T-helper 1 cell treated with Interleukin-12 subunit alpha and Interleukin-12 subunit beta and Interleukin-4 antibody, amounts not matched to agents 30 ng/mL and 1 ng/mL, for 36 hours (primary cell): ENCODE results near the gene DNAJA3. TPM values are rescaled to one million over a fixed set of nuclear protein-coding genes. Genes with fewer than 3 reads are reported as not detected.

Experiments
- intact Hi-C: fragments of 100-400 bp; cut with micrococcal nuclease; formaldehyde crosslinking; loops from one replicate; pipeline ENCODE4 v1.15.1; 2024
- total RNA-seq: library from RNA; stranded (reverse); gene quantifications from 2 replicates; pipeline ENCODE4 v1.2.3, GENCODE V29; 2022

Gene DNAJA3
- total RNA-seq, 1 donor from 2014 or later = 59.8 TPM

DNA sequence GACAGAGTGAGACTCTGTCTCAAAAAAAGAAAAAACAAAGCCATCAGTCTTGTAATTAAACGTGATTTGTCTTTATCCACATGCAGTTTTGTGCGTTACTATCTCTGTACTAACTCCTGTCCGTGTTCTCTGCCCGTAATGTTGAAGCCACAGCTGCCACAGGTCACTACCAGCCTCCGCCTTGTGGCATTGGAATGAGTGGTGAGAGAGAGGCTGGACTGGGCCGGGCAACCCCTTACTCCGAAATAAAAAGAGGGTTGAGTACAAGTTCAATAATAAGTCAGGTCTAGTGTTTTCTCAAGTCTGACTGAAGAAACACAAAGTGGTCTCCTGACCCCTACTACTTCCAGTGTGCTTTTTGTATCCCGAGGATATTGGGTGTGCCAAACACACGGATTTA is 5.4 kb downstream of the DNAJA3 start:
- intact Hi-C loops = no loop called here

DNA sequence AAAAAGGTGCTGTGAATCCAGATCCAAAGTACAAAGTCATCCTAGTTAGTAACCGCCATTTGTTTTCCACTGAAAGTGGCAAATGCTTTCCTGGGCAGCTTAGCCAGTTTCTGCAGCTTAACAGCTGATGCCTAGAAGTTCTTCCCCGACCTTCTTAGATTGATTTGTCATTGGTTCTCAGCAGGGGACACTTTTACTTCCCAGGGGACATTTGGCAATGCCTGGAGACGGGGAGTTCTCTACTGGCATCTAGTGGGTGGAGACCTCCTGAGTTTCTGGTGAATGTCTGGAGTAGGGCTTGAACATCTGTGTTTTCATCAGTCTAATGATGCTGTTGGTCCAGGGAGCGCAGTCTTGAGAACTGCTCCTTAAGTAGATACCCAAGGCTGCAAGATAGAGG is 7.6 kb downstream of the DNAJA3 start:
- intact Hi-C loops = no loop called here

DNA sequence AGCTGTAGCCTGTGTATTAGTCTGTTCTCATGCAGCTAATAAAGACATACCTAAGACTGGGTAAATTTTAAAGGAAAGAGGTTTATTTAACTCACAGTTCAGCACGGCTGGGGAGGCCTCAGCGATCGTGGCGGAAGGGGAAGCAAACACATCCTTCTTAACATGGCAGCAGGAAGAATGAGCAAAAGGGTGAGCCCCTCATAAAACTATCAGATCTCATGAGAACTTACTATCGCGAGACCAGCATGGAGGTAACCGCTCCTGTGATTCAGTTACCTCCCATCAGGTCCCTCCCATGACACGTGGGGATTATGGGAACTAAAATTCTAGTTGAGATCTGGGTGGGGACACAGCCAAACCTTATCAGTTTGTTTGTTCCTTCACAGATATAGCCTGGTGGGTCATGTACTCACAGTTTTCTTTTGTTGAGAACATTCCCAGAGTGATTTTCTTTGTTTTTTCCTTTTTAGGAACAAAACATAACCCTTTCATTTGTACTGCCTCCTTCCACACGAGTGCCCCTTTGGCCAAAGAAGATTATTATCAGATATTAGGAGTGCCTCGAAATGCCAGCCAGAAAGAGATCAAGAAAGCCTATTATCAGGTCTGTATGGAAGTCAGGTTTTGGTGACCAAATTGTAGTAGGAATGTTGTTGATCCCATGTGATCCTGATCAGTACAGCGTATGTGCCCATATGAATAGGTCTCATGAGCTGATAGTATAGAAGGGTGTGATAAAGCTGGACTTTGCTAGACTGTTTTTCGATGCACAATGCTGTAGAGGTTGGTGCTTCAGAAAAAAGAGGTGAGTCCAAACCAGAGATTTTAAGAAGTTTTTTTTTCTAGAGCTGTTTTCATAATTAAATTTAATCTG is 8.5 kb downstream of the DNAJA3 start:
- intact Hi-C loops = no loop called here

DNA sequence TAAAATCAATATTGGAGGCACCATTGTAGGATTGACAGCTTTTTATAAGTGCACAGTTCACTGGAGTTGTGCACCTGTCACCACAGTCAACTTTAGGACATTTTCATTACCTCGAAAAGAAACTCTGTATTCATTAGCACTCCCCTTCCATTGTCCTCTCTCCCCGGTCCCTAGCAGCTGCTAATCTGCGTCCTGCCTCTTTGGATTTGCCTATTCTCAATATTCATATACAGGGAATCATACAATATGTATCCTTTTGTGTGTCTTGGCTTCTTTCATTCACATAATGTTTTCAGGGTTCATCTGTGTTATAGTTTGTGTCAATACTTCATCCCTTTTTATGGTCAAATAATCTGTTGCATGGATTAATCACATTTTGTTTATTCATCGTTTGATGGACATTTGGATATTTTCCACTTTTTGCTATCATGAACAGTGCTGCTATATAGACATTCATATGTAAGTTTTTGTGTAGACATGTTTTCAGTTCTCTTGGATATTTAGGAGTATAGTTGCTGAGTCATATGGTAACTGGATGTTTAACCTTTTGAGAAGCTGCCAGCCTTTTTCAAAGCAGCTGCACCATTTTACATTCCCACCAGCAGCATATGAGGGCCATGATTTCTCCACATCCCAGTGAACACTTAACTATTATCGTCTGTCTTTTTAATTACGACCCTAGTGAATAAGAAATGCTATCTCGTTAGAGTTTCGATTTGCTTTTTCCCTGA is 9.8 kb downstream of the DNAJA3 start:
- intact Hi-C loops = no loop called here

DNA sequence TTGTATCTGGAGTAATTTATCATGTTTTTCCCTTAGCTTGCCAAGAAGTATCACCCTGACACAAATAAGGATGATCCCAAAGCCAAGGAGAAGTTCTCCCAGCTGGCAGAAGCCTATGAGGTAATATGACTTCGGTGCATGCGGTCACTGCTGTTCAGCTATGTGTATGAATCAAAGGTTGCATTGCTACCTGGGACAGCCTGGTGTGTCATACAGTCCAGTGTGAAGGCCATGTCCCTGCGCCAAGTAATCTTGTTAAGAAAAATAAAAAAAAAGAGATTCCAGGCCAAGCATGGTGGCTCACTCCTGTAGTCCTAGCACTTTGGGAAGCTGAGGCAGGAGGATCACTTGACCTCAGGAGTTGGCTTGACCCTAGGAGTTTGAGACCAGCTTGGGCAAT is 11.7 kb downstream of the DNAJA3 start:
- intact Hi-C loops = no loop called here

DNA sequence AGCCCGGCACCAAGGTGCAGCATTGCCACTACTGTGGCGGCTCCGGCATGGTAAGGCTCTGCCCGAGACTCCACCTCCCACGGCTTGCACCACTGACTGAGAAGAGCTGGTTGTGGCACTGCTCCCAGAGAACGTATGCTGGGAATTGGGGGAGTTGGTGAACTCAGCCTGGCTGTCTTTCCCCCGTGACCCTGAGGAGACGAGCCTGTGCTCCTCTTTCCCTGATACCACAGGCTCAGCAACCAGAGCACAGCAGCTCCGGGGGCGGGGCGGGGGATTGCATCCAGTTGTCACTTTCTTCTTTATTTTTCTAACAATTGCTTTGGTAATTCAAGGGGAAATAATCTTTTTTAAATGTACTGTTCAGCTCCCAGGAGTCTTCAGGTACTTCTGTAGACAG is 16.7 kb downstream of the DNAJA3 start:
- intact Hi-C loops = no loop called here

DNA sequence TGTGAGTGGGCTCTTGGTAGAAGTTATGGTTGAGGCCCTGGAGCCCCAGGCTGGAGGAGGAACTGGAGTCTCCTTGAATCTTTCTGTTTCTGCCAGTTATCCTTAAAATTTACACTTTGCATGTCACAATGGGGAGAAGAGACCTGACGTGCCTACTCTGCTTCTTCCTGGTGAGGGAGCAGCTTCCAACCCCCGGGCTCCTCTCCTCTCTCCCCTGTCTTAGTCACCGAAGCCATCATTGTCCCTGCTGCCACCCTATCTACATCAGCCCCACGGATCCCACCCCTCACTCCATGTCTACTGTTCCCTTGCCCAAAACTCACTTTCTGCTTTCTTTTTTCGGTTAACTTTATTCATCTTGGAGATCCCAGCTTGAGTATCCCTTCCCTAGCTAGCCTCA is 17.6 kb downstream of the DNAJA3 start:
- intact Hi-C loops = no loop called here

DNA sequence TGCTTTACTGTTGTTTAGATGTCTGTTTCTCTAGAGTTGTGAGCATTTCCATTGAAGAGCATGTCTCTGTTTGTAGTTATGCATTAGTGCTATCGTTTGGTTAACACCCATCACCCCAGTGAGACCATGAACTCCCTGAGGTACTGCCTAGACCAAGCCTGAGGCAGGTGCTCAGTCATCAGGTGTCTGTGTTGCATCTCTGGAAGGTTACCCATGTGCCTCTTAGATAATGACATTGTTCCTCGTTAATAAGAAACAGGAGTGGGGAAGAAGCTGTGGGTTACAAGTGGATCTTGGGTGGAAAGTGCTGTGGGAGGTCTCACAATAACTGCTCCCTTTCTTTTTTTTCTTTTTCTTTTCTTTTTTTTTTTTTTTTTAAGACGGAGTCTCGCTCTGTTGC is 18.3 kb downstream of the DNAJA3 start:
- intact Hi-C loops = no loop called here

DNA sequence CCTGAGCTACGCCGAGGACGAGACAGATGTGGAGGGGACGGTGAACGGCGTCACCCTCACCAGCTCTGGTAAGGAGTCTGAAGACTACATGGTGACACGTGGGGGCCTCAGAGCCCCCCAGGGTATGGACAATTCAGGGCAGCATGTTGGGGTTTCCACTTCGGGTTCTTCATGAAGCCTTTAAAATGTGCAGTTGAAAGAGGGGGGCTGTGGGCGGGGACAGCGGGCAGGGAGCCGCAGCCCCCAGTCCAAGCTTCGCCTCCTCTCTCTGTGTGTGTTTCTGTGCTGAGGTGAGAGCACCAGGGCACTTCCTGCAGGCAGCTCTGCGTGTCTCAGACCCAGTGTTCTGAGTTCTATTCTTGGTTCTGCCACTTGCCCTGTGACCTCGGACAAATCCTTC is 24.8 kb downstream of the DNAJA3 start:
- intact Hi-C loops = no loop called here

DNA sequence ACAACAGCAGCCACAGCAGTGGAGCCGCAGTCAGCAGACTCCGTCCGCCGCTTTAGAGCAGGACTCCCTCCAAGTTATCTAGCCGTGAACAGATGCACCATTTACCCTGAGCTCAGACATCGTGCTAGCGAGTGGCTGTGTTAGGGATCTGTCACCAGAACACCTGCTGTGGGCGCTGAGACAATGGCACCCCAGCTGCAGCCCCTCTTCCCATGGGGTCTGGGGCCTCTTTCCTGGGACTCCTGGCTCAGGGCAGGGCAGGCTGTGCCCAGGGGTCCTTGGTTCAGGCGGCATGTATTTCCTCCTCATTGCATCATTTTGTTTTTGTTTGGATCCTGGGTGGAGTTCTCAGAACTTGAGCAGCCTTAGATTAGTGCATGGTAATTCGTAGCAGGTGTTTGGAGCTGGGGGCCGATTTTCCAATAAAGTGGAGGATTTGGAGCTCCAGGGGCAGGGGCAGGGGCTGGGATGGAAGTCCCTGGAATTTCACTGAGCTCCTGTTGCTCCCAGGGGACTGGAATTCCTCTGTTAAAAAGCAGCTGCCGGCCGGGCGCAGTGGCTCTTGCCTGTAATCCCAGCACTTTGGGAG is 25.4 kb downstream of the DNAJA3 start:
- intact Hi-C loops = no loop called here

DNA sequence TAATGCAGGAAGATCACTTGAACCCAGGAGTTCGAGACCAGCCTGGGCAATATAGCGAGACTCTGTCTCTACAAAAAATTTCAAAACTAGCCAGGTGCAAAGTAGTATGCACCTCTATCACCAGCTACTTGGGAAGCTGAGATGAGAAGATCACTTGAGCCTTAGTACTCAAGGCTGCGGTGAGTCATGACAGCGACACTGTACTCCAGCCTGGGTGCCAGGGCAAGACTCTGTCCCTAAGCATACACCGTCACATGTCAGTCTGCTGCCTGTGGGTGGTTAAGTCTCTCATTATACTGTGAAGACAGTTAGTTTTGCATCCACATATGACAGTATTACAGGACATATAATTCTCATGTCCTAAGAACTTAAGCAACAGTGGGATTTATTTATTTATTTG is 27.0 kb downstream of the DNAJA3 start:
- intact Hi-C loops = no loop called here

DNA sequence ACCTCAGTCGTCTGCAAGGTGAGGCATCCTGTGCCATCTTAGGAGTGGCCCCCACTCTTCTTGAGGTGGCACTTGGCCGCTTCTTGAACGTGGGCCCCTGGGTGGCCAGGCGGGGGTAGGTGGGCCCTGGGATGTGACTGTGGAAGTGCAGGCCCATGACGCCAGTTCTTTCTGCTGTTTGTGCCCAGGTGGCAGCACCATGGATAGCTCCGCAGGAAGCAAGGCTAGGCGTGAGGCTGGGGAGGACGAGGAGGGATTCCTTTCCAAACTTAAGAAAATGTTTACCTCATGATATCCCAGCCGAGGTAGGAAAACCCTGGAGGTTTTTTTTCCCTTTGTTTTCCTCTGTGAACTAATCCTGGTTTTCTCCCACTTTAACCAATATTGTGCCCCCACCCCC is 29.0 kb downstream of the DNAJA3 start:
- intact Hi-C loops = no loop called here

DNA sequence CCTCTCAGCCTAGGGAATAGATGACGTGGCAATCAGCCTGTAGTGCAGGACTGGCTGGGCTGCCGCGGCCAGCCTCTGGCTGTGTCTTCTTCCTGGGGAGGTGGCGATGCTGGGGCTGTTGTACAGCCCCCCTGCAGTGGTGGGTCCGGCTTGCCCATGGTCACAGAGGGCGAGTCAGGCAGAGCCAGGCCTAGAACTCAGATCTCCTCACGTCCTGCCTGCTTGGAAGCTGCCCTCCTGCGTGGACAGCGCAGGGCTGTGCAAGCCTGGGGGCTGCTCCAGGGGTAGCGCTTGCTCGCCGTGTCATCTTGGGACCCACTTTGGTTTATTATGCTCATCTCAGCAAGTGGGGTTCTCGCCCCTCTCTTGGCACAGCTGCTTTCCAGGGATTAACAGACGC is 29.4 kb downstream of the DNAJA3 start:
- intact Hi-C loops = no loop called here

DNA sequence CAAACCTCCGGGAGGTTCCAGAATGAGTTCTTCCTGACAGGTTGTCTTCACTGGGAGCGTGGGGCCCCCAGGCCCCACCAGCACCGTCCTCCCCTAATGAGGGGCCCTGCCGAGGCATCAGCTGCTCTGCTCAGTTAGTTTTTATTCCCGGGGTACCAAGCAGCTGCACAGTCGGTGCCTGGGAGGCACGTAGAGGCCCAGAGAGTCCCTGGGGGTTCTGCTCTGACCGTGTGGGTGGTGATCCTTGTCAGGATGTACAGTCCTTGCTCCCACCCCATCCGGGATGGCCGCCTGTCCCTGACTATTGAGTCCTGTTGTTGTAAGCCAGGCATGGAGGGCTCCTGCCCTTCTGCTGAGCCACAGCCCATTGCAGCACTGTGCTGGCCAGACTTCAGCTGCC is 30.3 kb downstream of the DNAJA3 start:
- intact Hi-C loops = no loop called here

DNA sequence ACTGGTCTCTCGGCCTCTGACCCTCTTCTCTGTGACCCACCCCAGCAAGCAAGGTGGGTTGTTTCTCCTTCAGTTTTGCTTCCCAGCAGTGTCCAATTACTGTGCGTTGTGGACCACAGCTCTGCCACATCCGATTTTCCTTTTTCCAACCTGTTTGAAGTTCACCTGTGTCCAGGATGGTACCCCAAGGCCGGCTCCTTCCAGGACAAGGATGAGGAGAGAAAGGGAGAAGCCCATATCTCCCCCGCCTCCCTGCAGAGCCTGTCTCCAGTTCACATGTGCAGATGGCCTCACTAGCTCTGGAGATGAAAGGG is 35.2 kb downstream of the DNAJA3 start:
- intact Hi-C loops = no loop called here

DNA sequence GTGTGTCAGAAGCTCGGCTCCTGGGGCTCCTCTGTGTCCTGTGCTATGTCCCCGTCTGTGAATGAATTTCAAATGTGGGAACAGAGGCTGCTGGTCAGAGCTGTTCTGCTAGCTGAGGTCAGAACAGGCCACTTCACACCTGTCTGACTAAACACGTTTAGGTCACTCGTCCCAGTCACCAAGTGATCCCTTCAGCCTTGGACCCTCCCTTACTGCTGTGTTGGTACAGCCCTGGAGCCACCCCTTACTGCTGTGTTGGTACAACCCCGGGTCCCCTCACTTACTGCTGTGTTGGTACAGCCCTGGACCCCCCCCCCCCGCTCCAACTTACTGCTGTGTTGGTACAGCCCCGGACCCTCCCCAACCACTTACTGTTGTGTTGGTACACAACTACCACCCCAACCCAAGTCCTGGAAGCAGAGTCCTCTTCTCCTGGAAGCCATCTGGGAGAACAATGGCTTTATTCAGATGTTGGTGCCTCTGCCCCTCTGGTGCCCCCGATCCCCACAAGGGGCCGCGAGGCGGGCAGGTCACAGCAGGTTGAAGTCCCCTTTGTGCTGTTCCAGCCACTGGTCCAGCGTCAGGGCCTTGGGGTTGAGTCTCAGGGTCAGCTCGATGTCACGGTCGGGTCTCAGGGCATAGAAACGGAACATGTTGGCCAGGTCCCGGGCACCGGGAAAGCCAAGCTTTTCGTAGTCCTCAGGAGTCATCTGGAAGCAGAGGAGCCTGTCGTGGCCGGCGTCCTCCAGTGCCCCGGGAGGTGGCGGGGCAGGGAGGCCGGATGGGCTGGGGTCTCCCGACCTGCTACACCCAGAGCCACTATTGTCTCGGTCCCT is 35.8 kb downstream of the DNAJA3 start:
- intact Hi-C loops = no loop called here

DNA sequence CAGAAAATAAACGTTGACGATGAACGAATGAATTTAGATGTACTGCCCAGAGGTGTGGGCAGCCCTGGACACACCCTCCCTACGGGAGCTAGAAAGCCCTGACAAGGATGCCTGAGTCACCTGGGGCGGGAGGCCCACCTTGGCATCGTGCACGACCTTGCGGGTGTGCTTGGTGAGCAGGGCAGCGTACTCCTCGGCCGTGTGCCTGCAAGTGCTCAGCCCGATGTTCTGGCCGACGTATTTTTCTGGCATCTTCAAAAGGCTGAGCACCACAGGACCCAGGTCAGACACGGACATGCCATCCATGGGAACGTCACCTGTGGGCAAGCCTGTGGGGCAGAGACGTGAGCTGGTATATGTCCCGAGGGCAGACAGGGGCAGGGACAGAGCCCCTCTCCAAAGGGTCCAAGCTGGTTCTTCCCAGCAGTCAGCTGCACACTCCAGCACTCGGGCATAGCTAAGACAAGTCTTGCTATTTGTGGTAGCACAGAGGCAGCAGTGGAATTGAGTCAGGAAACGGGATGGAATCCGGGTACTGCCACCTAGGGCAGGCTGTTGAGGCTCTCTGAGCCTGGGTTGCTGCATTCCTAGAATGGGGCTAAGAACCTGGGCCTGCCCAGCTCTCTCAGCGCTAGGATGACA is 38.0 kb downstream of the DNAJA3 start:
- intact Hi-C loops = no loop called here

DNA sequence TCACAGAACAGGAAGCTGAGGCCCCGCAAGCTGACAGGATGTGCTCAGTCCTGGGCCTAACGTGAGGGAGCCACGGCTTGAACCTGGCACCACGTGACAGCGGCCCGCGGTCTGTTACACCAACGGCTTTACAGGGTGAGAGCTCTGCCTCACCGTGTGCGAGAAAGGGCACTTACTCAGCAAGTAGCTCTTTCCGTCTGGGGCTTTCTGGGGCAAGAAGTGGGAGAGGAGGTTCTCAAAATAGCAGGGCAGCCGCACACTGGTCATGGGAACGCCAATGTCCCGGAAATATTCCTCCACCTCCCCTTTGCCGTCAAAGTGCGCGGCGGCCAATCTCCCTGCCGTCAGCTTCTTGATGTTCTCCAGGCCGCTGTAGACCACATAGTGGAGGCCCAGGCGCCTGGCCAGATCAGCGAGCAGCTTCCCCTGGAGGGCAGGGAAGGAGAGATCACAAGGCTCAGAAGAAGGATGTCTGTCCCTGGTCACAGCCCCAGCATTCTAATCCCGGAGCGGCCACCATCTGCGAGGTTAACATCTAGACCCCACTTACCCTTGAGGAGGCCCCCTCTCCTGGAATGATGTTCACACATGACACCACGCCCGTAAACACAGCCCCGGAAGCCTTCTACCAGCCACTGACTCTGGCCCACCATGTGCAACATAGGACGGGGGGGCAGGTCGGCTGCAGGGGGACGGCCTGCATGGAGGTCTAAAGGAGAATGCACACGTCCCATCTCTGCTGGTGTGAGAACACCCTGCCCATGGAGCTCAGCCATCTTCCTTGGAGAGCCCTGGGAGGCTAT is 40.5 kb downstream of the DNAJA3 start:
- intact Hi-C loops = no loop called here

DNA sequence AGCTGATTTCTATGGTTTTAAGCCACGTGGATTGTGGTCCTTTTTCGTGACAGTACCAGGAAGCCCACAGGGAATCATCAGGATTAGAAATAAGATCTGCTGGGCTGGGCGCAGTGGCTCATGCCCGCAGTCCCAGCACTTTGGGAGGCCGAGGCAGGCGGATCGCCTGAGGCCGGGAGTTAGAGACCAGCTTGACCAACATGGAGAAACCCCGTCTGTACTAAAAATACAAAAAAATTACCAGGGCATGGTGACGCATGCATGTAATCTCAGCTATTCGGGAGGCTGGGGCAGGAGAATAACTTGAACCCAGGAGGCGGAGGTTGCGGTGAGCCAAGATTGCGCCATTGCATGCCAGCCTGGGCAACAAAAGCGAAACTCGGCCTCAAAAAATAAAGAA is 42.2 kb downstream of the DNAJA3 start:
- intact Hi-C loops = no loop called here

DNA sequence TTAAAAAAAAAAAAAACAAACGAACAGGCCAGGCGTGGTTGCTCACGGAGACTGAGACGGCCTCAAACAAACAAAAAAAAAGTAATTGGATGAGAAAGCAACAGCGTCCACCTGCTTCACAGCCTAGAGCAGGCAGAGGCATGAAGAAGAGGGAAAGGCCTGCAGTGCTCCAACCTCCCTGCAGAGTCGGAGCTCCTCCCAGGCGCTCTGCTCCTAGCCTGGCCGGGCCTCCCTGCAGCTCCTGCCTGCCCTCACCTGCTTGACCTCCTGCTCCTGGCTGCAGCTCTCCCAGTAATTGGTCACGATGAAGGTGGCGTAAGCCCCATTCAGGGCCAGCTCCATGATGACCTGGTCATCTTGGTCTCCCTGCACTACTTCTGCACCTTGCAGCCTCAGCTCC is 43.3 kb downstream of the DNAJA3 start:
- intact Hi-C loops = no loop called here
